GM18517 (cell line): ENCODE data around the gene PHC1.
"Not testable (repeated sequence)": the region's sequence is repeated elsewhere in the genome, so short reads cannot be mapped to it uniquely, and the experiment has no call there.

Experiments
- ATAC-seq: cut with Tn5 transposase; IDR thresholded peaks from one replicate; pipeline ENCODE4 v1.9.1; 2021; ENCODE audit warnings: mild to moderate bottlenecking, moderate library complexity; ENCODE audit not compliant: unreplicated experiment

Gene PHC1

GRCh38 chr12:8914033-8914715 is at the start of gene PHC1:
PHC1 (plus strand) TSS chr12:8914509; CDS start chr12:8917678, 3,169 bp downstream.
- not testable (repeated sequence) for ATAC-seq

DNA sequence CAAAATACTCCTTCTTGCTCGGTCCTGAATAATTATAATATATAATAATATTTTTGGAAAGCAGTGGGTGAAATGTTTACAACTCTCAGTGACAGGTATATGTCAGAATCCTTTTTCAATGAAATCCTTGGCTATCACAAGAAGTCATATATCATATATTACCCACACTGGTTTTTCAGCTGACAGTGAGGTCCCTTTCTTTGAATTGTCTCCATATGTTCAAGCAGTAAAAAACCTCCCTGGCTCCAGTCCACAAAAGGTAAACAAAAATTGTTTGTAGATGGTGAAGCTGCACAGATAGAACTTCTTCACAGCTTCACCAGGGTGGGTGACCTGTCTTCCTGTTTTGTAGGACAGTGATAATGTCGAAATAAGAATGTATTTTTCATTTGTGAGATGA is 47.9 kb upstream of the PHC1 start:
- ATAC-seq: no peak

DNA sequence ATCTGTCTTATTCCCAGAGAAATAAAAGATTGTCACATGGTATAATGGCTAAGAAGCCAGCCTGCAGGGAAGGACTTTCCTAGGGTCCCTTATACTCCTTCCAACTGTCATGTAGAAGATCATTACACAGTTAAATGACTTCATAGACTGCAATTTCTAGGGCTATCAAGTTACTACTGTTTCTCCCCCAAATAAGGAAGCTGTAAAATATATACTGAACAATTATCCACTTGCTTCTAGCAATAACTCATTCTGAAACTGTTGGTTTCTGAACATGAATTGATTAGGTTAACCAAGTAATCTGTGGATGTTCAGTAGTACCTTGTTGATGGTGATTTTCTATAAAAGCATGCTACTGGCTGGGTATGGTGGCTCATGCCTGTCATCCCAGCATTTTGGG is 47.3 kb upstream of the PHC1 start:
- ATAC-seq: no peak

DNA sequence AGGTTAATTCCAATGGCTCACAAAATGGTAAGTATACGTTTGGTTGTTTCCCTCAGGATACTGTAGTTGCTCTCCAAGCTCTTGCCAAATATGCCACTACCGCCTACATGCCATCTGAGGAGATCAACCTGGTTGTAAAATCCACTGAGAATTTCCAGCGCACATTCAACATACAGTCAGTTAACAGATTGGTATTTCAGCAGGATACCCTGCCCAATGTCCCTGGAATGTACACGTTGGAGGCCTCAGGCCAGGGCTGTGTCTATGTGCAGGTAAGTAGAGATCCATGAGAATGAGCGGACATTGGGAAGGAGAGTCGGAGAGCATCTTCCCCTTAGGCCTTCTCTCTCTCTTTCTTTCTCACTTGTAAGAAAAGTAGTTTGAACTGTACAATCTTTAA is 46.5 kb upstream of the PHC1 start:
- ATAC-seq: no peak

DNA sequence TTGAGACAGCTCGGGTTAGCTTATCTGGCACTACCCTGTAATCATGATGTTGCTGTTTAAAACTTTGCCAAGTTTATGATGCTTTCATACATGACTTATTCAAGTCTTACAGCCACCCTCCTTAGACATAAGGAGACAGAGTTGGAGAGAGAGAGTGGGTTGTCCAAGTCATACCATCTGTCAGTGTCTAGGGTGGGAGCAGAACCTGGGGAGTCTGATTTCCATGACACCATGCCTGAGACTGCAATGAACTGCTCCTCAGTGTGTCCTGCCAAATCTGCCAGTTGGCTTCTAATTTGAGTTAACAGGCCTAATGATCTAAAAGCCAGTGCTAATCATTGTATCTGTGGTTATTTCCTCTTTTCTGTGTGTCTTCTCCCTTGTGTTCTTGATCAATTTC is 43.7 kb upstream of the PHC1 start:
- ATAC-seq: no peak

DNA sequence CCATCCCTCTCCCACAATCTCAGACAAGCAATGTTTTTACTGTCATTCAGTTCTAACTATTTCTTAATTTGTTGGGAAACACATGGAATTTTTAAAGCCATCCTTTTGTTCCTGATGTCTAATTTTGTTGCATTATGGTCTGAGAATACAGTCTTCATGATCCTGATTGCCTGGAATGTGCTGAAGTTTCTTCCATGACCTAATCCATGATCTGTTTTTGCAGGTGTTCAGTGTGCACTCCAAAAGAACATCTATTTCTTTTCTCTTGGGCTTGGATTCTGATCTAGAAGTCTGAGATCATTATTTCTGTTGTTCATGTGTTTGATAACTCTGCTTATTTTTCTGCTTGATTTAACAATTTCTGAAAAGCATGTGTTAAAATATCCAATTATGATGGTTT is 43.2 kb upstream of the PHC1 start:
- no peak for ATAC-seq

DNA sequence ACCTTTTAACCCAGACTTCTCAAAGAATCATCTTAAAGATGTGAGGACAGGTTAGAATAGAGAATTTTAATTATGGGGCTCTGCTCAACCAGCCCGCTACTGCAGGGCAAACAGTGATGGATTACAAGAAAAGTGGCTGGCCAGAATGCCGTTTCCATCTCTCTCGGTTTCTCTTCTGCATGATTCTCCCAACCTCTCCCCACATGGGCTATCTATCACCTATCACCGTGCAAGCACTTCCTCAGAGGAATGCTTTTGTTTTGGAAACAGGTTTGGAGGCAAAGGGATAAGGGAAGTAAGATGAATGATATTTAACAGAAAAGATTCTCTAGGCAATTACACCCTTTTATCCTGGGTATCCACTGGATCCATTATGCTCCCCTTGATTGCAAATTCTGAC is 37.4 kb upstream of the PHC1 start:
- ATAC-seq: no peak

GRCh38 chr12:8886502-8887284 is 27.6 kb upstream of the PHC1 start:
- ATAC-seq: no peak

DNA sequence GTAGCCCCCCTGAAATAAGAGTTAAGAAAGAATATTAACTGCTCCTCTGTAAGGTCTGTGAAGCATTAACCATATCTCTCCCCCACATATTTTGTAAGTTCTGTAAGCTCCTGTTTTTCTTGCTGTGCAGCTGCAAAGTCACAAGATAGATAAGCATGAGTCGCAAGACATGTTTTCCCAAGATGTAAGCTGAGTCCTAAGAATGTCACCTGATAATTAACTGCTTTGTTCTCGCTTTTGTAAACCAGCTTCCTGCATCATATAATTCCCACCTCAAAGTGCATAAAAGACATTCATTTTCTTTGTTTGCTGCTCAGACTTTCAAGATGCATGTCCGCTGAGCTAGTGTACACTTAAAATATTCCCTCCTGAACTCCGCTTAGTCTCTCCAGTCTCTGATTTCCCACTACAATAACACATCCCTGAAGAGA is 27.0 kb upstream of the PHC1 start:
- no peak for ATAC-seq

- ATAC-seq: no peak
Observed at GRCh38 chr12:8890313-8891085, 23.8 kb upstream of the PHC1 start.

DNA sequence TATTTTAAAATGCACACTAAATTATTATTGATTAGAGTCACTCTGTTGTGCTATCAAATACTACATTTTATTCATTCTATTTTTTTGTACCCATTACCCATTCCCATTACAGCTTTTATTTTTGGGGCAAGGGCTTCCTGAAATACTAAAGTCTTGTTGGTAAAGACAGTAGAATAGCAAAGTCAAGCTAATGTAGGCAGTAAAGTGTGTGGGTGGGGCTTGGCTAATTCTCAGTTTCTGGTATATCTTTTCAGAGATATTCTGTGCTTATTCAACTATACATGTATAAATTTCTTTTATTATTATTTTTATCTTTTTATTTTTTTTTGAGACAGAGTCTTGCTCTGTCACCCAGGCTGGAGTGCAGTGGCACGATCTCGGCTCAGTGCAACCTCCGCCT is 22.3 kb upstream of the PHC1 start:
- ATAC-seq: no peak

DNA sequence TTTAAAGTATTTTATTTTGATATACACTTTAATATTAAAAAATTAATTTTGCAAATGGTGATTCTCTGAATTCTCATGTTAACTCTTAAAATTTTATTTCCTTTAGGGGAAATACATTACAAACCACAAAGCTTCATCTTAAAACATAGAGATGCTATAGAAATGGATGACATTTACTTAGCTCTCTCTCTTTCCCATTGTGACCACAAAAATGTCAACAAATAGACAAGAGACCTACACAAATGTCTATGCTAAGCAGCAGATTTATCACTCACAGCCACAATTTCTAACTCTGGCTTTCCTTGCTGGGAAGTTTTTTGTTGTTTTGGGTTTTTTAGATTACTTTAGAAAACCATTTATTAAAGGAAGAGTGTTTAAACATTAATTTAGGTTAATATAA is 19.9 kb upstream of the PHC1 start:
- no peak for ATAC-seq

- no peak for ATAC-seq
Observed at GRCh38 chr12:8894986-8895385, 19.3 kb upstream of the PHC1 start.

- no peak for ATAC-seq
Observed at GRCh38 chr12:8897081-8897480, 17.2 kb upstream of the PHC1 start.

GRCh38 chr12:8899830-8900229 is 14.5 kb upstream of the PHC1 start:
- no peak for ATAC-seq

DNA sequence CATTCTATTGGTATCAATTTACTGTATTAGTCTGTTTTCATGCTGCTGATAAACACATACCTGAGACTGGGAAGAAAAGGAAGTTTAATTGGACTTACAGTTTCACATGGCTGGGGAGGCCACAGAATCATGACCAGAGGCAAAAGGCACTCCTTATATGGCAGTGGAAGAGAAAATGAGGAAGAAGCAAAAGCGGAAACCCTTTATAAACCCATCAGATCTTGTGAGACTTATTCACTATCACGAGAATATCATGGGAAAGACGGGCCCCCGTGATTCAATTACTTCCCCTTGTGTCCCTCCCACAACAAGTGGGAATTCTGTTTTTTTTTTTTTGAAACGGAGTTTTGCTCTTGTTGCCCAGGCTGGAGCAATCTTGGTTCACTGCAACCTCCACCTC is 11.6 kb upstream of the PHC1 start:
- not testable (repeated sequence) for ATAC-seq

DNA sequence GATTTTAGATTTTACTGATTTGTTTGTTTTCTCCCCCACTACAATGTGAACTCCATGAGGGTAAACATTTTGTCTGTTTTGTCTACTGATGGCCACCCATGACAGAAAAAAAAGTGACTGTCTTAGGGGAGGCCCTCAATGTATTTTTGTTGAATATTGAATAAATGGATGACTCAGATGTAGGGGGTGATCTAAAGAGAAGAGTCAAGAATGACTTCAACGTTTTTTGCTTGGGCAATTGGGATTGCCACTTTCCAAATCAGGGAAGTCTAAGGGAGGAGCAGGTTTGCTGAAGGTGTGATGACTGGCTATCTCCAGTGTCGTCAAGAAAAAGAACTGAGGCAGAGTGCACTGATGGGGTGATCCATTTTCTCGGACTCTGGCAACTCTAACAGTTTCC is 10.7 kb upstream of the PHC1 start:
- ATAC-seq: no peak

- ATAC-seq: no peak
Observed at GRCh38 chr12:8904665-8905064, 9.6 kb upstream of the PHC1 start.

GRCh38 chr12:8905546-8905945 is 8.8 kb upstream of the PHC1 start:
- ATAC-seq: no peak

DNA sequence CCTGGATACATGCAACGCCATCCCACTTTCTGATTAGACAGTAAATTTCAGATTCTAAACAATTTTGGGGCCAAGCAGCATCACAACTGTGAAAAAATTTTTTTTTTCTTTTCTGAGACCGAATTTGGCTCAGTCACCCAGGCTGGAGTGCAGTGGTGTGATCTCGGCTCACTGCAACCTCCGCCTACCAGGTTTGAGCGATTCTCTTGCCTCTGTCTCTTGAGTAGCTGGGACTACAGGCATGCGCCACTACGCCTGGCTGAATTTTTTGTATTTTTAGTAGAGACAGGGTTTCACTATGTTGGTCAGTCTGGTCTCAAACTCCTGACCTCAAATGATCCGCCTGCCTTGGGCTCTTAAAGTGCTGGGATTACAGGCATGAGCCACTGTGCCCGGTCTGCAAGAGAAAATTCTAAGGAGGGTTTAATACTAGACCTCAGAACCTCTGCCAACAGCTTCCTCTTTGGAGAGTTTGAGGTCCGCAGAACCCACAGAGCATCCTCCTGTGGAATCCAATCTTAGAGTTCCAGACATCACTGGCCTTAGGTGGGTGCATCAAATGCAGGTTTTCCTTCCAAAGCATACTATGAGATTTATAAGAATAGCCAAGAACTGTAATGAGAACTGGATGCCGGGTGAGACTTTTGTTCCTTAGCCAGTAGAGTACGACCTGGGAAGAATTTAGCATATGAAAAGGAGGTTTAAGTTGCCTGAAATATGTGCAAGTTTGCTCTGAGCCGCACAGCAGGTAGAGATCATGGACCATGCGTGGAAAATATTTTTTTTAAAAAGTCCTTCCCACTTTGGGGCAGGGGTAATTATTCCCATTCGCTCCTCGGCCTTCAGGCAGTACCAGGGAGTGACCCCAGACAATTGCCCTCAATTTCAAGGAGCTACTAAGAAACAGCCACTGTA is 7.8 kb upstream of the PHC1 start:
- ATAC-seq: no peak

DNA sequence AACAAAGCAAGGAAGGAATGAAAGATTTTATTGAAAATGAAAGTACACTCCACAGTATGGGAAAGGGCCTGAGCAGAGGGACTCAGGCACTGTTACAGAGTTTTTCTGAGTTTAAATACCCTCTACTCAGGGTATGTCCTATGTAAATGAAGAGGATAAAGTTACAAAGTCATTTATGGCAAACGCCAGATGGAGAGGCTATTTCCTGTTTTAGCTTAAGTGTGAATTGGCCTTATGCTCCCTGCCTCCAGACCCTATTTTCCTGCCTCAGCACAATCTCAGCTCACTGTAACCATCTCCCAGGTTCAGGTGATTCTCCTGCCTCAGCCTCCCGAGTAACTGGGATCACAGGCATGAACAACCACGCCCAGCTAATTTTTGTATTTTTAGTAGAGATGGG is 6.8 kb upstream of the PHC1 start:
- no peak for ATAC-seq
